Activated CD4-positive, alpha-beta T cell treated with anti-CD3 and anti-CD28 coated beads for 24 hours (primary cell): ENCODE data around the gene CYTIP.
"Not testable (repeated sequence)": the region's sequence is repeated elsewhere in the genome, so short reads cannot be mapped to it uniquely, and the experiment has no call there.

Source experiments
- DNase-seq, 2 donors: peaks; one replicate each; pipeline ENCODE4 v3.0.0-alpha.2; 2020; ENCODE audit warnings: low read depth in 2 of 2

The CYTIP gene

DNA sequence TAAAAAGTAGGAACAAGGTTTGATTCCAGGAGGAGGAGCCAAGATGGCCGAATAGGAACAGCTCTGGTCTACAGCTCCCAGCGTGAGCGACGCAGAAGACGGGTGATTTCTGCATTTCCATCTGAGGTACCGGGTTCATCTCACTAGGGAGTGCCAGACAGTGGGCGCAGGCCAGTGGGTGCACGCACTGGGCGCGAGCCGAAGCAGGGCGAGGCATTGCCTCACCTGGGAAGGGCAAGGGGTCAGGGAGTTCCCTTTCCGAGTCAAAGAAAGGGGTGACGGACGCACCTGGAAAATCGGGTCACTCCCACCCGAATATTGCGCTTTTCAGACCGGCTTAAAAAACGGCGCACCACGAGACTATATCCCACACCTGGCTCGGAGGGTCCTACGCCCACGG, 75.4 kb downstream of the CYTIP start:
- not testable (repeated sequence) for DNase-seq

DNA sequence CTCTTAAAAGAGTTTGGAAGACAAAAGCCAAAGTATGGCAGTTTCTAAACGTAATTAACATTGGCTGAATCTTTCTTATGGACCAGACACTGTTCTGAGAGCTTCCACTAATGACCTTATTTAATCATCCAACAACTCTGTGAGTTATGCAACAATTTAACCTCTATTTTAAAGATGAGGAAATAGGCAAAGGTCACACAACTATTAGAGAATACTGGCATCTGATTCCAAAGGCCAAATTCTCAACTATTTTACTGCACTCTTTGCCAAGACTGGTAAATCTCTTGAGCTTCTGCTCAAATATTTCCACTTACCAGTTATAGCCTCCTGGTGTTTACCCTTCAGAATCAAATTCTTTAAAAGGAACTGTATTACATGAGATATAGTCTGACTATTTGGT, 76.2 kb downstream of the CYTIP start:
- no peak for DNase-seq
